H1 (cell line): ENCODE results near the gene FBXO8. TPM values are rescaled to one million over a fixed set of nuclear protein-coding genes. Genes with fewer than 3 reads are reported as not detected.

Experiments used
- CTCF ChIA-PET: fragments of 300-600 bp; sonication (Branson Sonifier 250); formaldehyde crosslinking; loops from one replicate; lab custom pipeline; 2021; ENCODE audit not compliant: partially characterized antibody; lab: Charles Lee
- POLR2A ChIA-PET: fragments of 300-600 bp; sonication (Branson Sonifier 250); formaldehyde crosslinking; loops from one replicate; lab custom pipeline; 2021; ENCODE audit warnings: inconsistent platforms; ENCODE audit not compliant: partially characterized antibody; lab: Charles Lee
- DNase-seq, 2 experiments: peaks; one replicate each; pipeline versions ENCODE4 v3.0.0 to v3.0.0-alpha.2; 2010 to 2022; ENCODE audit warnings: low spot score in 2 of 2, low read depth in 1 of 2, mixed read lengths in 1 of 2
- FAIRE-seq: peaks from 2 replicates; lab custom pipeline; 2011; peaks lifted over from hg19 to GRCh38; lab: Jason Lieb, UNC
- H2AFZ ChIP-seq: 2 replicates; pipeline ENCODE4 v1.8.1; 2012; ENCODE audit warnings: low read length, inconsistent platforms
- H2AK5ac ChIP-seq: 2 replicates; pipeline ENCODE4 v1.6.1; 2013; ENCODE audit warnings: low read depth, low read length
- H2BK120ac ChIP-seq: replicated peaks from 2 replicates; pipeline ENCODE3; 2013; ENCODE audit warnings: low read depth, low read length, inconsistent platforms
- H2BK12ac ChIP-seq: 2 replicates; pipeline ENCODE4 v1.6.1; 2013; ENCODE audit warnings: low read depth, low read length
- H2BK15ac ChIP-seq: 2 replicates; pipeline ENCODE4 v1.6.1; 2013; ENCODE audit warnings: low read length
- H2BK20ac ChIP-seq: 2 replicates; pipeline ENCODE4 v1.6.1; 2013; ENCODE audit warnings: low read length
- H2BK5ac ChIP-seq: 2 replicates; pipeline ENCODE4 v1.6.1; 2013; ENCODE audit warnings: low read depth, low read length
- H3K14ac ChIP-seq: 2 replicates; pipeline ENCODE4 v1.6.1; 2013; ENCODE audit warnings: inconsistent platforms; ENCODE audit not compliant: insufficient read length
- H3K18ac ChIP-seq: 2 replicates; pipeline ENCODE4 v1.6.1; 2013; ENCODE audit warnings: low read length; ENCODE audit errors: extremely low read depth
- H3K23ac ChIP-seq: 2 replicates; pipeline ENCODE4 v1.6.1; 2013; ENCODE audit warnings: inconsistent platforms; ENCODE audit not compliant: insufficient read length
- H3K23me2 ChIP-seq: 2 replicates; pipeline ENCODE4 v1.6.1; 2013; ENCODE audit warnings: low read depth, low read length
- H3K27ac ChIP-seq: 2 replicates; pipeline ENCODE4 v1.6.1; 2011; ENCODE audit warnings: low read depth, low read length, inconsistent platforms
- H3K27me3 ChIP-seq, 4 experiments: replicated peaks in 1 of 4; 1 replicate in 1 of 4; 2 replicates in 3 of 4; pipeline versions ENCODE4 v1.6.1 to v1.8.1; 2011 to 2013; ENCODE audit warnings: low read length in 3 of 4, mild to moderate bottlenecking in 3 of 4, inconsistent platforms in 2 of 4, mixed read lengths in 2 of 4, moderate library complexity in 1 of 4; ENCODE audit not compliant: control insufficient read depth in 3 of 4, insufficient read depth in 3 of 4; ENCODE audit errors: extremely low read depth in 1 of 4
- H3K36me3 ChIP-seq, 4 experiments: 2 replicates each; pipeline versions ENCODE4 v1.6.1 to v1.8.1; 2011 to 2013; ENCODE audit warnings: mild to moderate bottlenecking in 4 of 4, low read length in 3 of 4, moderate library complexity in 2 of 4, control low read depth in 1 of 4, inconsistent platforms in 1 of 4; ENCODE audit not compliant: insufficient read depth in 4 of 4, control insufficient read depth in 2 of 4
- H3K4ac ChIP-seq: replicated peaks from 2 replicates; pipeline ENCODE3; 2013; ENCODE audit warnings: low read length, low read depth, mixed read lengths, inconsistent platforms; ENCODE audit not compliant: insufficient read length
- H3K4me1 ChIP-seq, 4 experiments: replicated peaks in 1 of 4; 1 replicate in 1 of 4; 2 replicates in 3 of 4; pipeline versions ENCODE4 v1.6.1 to v1.8.1; 2011 to 2013; ENCODE audit warnings: low read length in 3 of 4, inconsistent platforms in 2 of 4, mixed read lengths in 1 of 4; ENCODE audit not compliant: insufficient read depth in 4 of 4, control insufficient read depth in 3 of 4
- H3K4me2 ChIP-seq, 2 experiments: 2 replicates each; pipeline versions ENCODE4 v1.6.1 to v1.8.1; 2011 to 2013; ENCODE audit warnings: low read depth in 2 of 2, low read length in 2 of 2, control low read depth in 1 of 2, inconsistent platforms in 1 of 2, mild to moderate bottlenecking in 1 of 2; ENCODE audit not compliant: insufficient read depth in 1 of 2
- H3K4me3 ChIP-seq, 4 experiments: fragments of 200-600, 300-600 bp in 1 of 4; sonication (generic), shearing (Covaris generic), sonication (Bioruptor Twin) in 1 of 4; 2 replicates each; pipeline versions ENCODE4 v1.5.1 to v1.8.1; 2011 to 2016; ENCODE audit warnings: low read length in 4 of 4, low read depth in 3 of 4, control low read depth in 2 of 4, inconsistent platforms in 2 of 4, mild to moderate bottlenecking in 2 of 4, mixed read lengths in 1 of 4, moderate library complexity in 1 of 4; ENCODE audit not compliant: insufficient read depth in 2 of 4; ENCODE audit errors: extremely low read depth in 1 of 4
- H3K56ac ChIP-seq: replicated peaks from 2 replicates; pipeline ENCODE3; 2013; ENCODE audit warnings: low read depth, mild to moderate bottlenecking, mixed read lengths, low read length, inconsistent platforms; ENCODE audit not compliant: insufficient read length
- H3K79me1 ChIP-seq: 2 replicates; pipeline ENCODE4 v1.6.1; 2013; ENCODE audit warnings: low read depth, low read length, control low read depth
- H3K79me2 ChIP-seq, 2 experiments: 2 replicates each; pipeline versions ENCODE4 v1.6.1 to v1.8.1; 2012 to 2013; ENCODE audit warnings: low read length in 2 of 2, mild to moderate bottlenecking in 2 of 2, inconsistent platforms in 1 of 2; ENCODE audit not compliant: insufficient read depth in 2 of 2, control insufficient read depth in 1 of 2
- H3K9ac ChIP-seq, 4 experiments: replicated peaks in 1 of 4; 1 replicate in 1 of 4; 2 replicates in 3 of 4; pipeline versions ENCODE4 v1.6.1 to v1.8.1; 2011 to 2013; ENCODE audit warnings: low read depth in 3 of 4, low read length in 3 of 4, control low read depth in 2 of 4, mild to moderate bottlenecking in 2 of 4, moderate library complexity in 2 of 4, inconsistent platforms in 1 of 4; ENCODE audit errors: extremely low read depth in 1 of 4
- H3K9me3 ChIP-seq, 2 experiments: 2 replicates each; pipeline versions ENCODE4 v1.6.1 to v1.8.1; 2012 to 2013; ENCODE audit warnings: mild to moderate bottlenecking in 2 of 2, moderate library complexity in 2 of 2, control low read depth in 1 of 2, inconsistent platforms in 1 of 2, low read depth in 1 of 2, low read length in 1 of 2, mixed read lengths in 1 of 2; ENCODE audit not compliant: insufficient read depth in 2 of 2
- H4K20me1 ChIP-seq, 2 experiments: replicated peaks in 1 of 2; 2 replicates each; pipeline versions ENCODE3 to v1.8.1; 2011 to 2013; ENCODE audit warnings: inconsistent platforms in 2 of 2, low read length in 2 of 2, mild to moderate bottlenecking in 1 of 2; ENCODE audit not compliant: insufficient read depth in 2 of 2, control insufficient read depth in 1 of 2
- H4K5ac ChIP-seq: 2 replicates; pipeline ENCODE4 v1.6.1; 2013; ENCODE audit warnings: low read length, low read depth, mixed read lengths, inconsistent platforms; ENCODE audit not compliant: insufficient read length
- H4K8ac ChIP-seq: 2 replicates; pipeline ENCODE4 v1.8.0; 2013; ENCODE audit warnings: mild to moderate bottlenecking, moderate library complexity, low read length, inconsistent platforms; ENCODE audit not compliant: insufficient read depth; ENCODE audit errors: extremely low read depth
- H4K91ac ChIP-seq: replicated peaks from 2 replicates; pipeline ENCODE3; 2013; ENCODE audit warnings: low read length, mixed read lengths, inconsistent platforms; ENCODE audit not compliant: insufficient read length
- BACH1 ChIP-seq: IDR thresholded peaks from 2 replicates; pipeline ENCODE4 v1.6.1; 2012; ENCODE audit warnings: low read length, improper control_type of control experiment
- WGBS, 2 experiments: shearing (Covaris generic) in 1 of 2; methylation state at CpG; one replicate each; pipeline versions ENCODE4 v1.1.6 to v1.1.7; 2013 to 2015; ENCODE audit warnings: low lambda C conversion rate in 2 of 2, mixed read lengths in 2 of 2, inconsistent platforms in 1 of 2, low coverage in 1 of 2, missing lambda C conversion rate in 1 of 2; ENCODE audit not compliant: insufficient replicate concordance in 2 of 2, insufficient coverage in 1 of 2, insufficient read length in 1 of 2; ENCODE audit errors: extremely low coverage in 1 of 2, missing lambda C conversion rate in 1 of 2; 5-methylcytosine and 5-hydroxymethylcytosine counted together
- polyA plus RNA-seq, 7 experiments: library from polyadenylated mRNA; depleted of rRNA in 3 of 7; stranded (reverse) in 5 of 7; unstranded in 2 of 7; fragments of >200 nt in 5 of 7; fragments of 200-250 nt in 2 of 7; gene quantifications; 1 replicate in 5 of 7; 2 replicates in 1 of 7; 4 replicates in 1 of 7; pipeline versions ENCODE4 v1.2.1 to v1.2.3, GENCODE V29; 2011 to 2013; ENCODE audit warnings: missing spikeins in 2 of 7, mixed read lengths in 2 of 7
- total RNA-seq: library from RNA; stranded (reverse); fragmentation: NEBNext Ultra II Directional; extraction: Animal tissue kit (Norgen Biotek cat#: 25700); gene quantifications from 2 replicates; pipeline ENCODE4 v1.2.1, GENCODE V29; 2021
- TF ChIP-seq, protein P1 (sequence below): IDR thresholded peaks from 2 replicates; pipeline ENCODE4 v1.6.1; 2012; ENCODE audit warnings: inconsistent platforms

The FBXO8 gene
- total and polyA plus RNA-seq, 2 of the 8 experiments (the other 6 are each of a cell fraction or from before 2014, with no cell fraction given) = 5.1 to 7.5 TPM

DNA sequence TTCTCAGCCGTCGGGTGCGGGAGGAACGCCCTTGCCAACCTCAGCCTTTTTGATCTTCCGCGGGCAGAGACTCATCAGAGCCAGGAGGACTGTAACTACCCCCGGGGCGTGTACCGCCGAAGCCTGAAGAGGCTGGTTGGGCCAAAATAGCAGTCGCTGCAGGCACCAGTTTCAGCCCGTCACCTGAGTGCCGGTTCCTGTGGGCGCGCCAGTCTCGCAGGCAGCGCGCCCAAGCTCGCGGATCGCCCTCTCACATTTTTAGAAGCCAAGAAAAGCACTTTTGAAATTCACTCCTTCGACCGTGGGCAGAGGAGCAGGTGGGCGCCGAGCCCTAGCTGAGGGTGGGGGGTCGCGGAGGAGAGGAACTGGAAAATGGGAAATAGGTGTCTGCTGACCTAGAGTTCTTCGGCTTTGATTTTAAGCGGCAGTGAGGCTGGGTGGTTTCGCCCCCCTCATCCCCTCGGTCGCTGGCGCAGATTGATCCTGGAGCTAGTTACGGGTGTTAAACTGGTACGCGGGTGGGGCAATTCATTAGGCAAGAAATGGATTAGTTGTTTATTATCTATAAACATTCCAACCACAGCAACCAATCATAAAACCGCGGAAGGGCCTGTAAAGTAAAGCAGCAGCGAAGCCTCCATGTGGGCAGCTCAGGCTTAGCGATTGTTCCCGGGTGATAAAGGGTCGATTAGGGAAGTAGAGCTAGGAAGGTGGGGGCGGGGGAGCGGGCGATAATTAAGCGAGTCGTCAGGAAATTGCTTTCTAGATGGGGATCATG is 69.2 kb downstream of the FBXO8 start:
- H3K9ac ChIP-seq = 0 out of 7 replicates have a peak overlapping the region, but pooled peaks of 1 of the 4 experiments have one; percentile 5
- DNase-seq (peak in 1 of 2 experiments; percentile 64), FAIRE-seq (no peak)
- no peak overlapping the region; the same call in 1 of the 2 replicates for H2BK12ac ChIP-seq
- H3K4me1 ChIP-seq = peaks cover 11 to 37% (median 23%) of the 10 kb centered on the region in 4 experiments
- peaks cover 5% of the 10 kb centered on the region; the same call in 1 of the 2 replicates for H3K23me2 ChIP-seq
- no peak overlapping the region for H3K14ac ChIP-seq
- ChIA-PET POLR2A (interaction anchor here (0.6 kb wide), 1 partner anchor 22 kb away, joined by 3 read pairs; no protein-coding TSS in a partner anchor), CTCF (interaction anchor here (0.9 to 1.5 kb wide), 4 partner anchors 24 to 697 kb away, joined by 3 to 4 read pairs (median 3); no protein-coding TSS in a partner anchor)
- H3K18ac ChIP-seq = no peak overlapping the region
- no peak overlapping the region for H2BK5ac ChIP-seq
- H3K79me2 ChIP-seq = no peaks in the 10 kb centered on the region
- peaks cover 2 to 9% of the 10 kb centered on the region in 2 experiments for H4K20me1 ChIP-seq
- no peak overlapping the region for H2BK120ac ChIP-seq
- H4K8ac ChIP-seq = no peak overlapping the region; the same call in none of the 2 replicates
- H4K91ac ChIP-seq = no peak overlapping the region
- H3K23ac ChIP-seq = no peak overlapping the region
- H4K5ac ChIP-seq = no peak overlapping the region
- no peak overlapping the region for H2BK20ac ChIP-seq
- no peak overlapping the region for H3K4ac ChIP-seq
- H3K4me3 ChIP-seq = peak overlapping the region; percentile 20 to 55 (median 34); a peak in 7 of 8 replicates
- no peak overlapping the region for H2BK15ac ChIP-seq
- WGBS, 2 experiments = 2% methylated on average over 42 of the region's 47 CpGs; no CpG with 5 or more reads in 1 of the 2 experiments
- no peak overlapping the region for H3K56ac ChIP-seq
- no peaks in the 10 kb centered on the region for H3K9me3 ChIP-seq
- H2AK5ac ChIP-seq = no peak overlapping the region
- H2AFZ ChIP-seq = no peak overlapping the region
- peaks cover 71 to 88% (median 80%) of the 10 kb centered on the region in 4 experiments for H3K27me3 ChIP-seq
- H3K4me2 ChIP-seq = peak overlapping the region; percentile 73 to 82
- no peaks in the 10 kb centered on the region for H3K36me3 ChIP-seq
- no peaks in the 10 kb centered on the region for H3K79me1 ChIP-seq
- no peak overlapping the region for H3K27ac ChIP-seq
- TF ChIP-seq BACH1 = 0 out of 2 replicates have a peak, but pooled peaks have one; percentile 7
- TF ChIP-seq, protein P1, sequence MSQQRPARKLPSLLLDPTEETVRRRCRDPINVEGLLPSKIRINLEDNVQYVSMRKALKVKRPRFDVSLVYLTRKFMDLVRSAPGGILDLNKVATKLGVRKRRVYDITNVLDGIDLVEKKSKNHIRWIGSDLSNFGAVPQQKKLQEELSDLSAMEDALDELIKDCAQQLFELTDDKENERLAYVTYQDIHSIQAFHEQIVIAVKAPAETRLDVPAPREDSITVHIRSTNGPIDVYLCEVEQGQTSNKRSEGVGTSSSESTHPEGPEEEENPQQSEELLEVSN = no peak
